ENCODE results near the gene C3orf49. TPM values are rescaled to one million over a fixed set of nuclear protein-coding genes. Genes with fewer than 3 reads are reported as not detected.

The C3orf49 gene
- total RNA-seq, 2 experiments from 2014 or later = not detected

DNA sequence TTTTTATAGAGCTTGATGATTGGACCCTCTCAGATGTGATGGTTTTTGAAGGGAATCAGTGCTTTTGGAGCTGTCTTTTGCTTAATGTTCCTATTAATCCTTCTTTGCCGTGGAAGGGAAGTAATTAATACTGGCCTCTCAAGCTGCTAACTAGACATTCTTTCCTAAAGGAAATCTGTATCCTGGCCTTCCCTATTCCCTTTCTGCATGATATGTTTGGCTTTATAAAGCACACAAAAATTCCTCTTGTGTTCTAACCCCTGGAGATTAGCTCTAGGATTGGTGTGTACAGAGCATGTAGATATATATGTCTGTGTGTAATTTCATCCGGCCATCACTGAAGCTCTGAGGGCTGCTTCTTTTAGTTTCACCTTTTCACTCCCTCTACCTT, 51.5 kb downstream of the C3orf49 start:
- Histone ChIP-seq H3K9me2 (ENCODE audit: insufficient read depth, low read length) (no peaks in the 10 kb centered on the region), H3K4me3 (ENCODE audit: low read depth, low read length, poor library complexity, severe bottlenecking) (peak overlapping the region; percentile 9), H3K4me2 (ENCODE audit: low read length) (peak overlapping the region; percentile 60), H3K9me3 (ENCODE audit: low read length) (no peaks in the 10 kb centered on the region), H3K79me2 (ENCODE audit: insufficient read depth, low read depth, low read length) (peaks cover 95% of the 10 kb centered on the region), H3K36me3 (ENCODE audit: insufficient read depth, low read length) (peaks cover 51% of the 10 kb centered on the region), H2AFZ (ENCODE audit: low read length) (no peak overlapping the region), H3K27ac (ENCODE audit: low read depth, low read length, poor library complexity, severe bottlenecking) (no peak overlapping the region), H4K20me1 (ENCODE audit: insufficient read depth, low read length) (peaks cover 41% of the 10 kb centered on the region; the same call in 1 of the 2 replicates), H3K4me1 (ENCODE audit: insufficient read depth, low read length, poor library complexity, severe bottlenecking) (peaks cover 41% of the 10 kb centered on the region)
- CTCF ChIA-PET (ENCODE audit: unreplicated experiment) = no interaction called here
- POLR2A ChIA-PET = interaction anchor here (0.6 to 1.0 kb wide), 2 partner anchors 29 to 40 kb away, joined by 3 to 4 read pairs; no protein-coding TSS in a partner anchor
- no peak for DNase-seq (ENCODE audit: low spot score)
- BruUV-seq (replicated peaks) = no TSS peak
- TF ChIP-seq, protein P1, sequence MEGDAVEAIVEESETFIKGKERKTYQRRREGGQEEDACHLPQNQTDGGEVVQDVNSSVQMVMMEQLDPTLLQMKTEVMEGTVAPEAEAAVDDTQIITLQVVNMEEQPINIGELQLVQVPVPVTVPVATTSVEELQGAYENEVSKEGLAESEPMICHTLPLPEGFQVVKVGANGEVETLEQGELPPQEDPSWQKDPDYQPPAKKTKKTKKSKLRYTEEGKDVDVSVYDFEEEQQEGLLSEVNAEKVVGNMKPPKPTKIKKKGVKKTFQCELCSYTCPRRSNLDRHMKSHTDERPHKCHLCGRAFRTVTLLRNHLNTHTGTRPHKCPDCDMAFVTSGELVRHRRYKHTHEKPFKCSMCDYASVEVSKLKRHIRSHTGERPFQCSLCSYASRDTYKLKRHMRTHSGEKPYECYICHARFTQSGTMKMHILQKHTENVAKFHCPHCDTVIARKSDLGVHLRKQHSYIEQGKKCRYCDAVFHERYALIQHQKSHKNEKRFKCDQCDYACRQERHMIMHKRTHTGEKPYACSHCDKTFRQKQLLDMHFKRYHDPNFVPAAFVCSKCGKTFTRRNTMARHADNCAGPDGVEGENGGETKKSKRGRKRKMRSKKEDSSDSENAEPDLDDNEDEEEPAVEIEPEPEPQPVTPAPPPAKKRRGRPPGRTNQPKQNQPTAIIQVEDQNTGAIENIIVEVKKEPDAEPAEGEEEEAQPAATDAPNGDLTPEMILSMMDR (conservative IDR thresholded peaks at IDR 0.05; ENCODE audit: low read length) = no peak
- TF ChIP-seq EZH2phosphoT487 (IDR thresholded peaks at IDR 0.05; ENCODE audit: borderline replicate concordance, low read depth, low read length) = no peak
- intact Hi-C loops (cut with micrococcal nuclease; ENCODE audit: unreplicated experiment) = loop anchor here (2.0 kb wide), 1 partner anchor 42 kb away; the partner anchor contains the start of gene SCAANT1

DNA sequence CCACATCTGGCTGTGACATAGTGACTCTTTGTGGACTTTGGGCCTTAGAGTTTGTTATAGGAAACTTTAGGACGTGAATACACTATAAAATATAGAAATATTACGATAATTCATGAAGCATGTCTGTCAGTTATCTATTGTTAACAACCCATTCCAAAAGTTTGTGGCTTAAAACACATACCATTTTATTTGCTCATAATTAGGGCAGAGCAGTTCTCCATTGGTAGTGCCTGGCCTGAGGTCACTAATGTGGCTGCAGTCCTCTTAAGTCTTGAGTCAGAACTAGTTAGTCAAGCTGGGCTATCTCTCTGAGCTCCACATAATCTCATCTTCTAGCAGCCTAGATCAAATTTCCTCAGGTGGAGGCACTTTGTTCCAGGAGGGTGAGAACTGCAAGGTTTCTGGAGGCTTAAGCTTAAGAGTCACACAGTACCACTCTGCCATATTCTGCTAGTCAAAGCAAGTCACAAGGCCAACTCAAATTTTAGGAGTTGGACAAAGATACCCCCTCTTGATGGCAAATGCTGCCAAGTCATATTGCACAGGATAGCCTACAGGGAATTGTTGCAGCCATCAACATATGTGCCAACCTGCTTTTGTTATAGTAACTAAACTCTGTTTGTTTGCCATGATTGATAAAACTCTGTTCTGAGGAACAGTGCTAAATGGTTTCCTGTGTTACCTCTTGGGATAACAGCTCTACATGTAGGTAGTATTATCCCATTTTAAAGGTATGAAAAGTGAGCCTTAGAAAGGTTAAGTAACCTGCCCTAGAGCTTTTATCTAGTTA, 53.2 kb downstream of the C3orf49 start:
- Histone ChIP-seq H3K27ac (ENCODE audit: low read depth, low read length, poor library complexity, severe bottlenecking) (no peak overlapping the region), H3K9me2 (ENCODE audit: insufficient read depth, low read length) (no peaks in the 10 kb centered on the region), H2AFZ (ENCODE audit: low read length) (no peak overlapping the region), H3K9me3 (ENCODE audit: low read length) (no peaks in the 10 kb centered on the region), H3K79me2 (ENCODE audit: insufficient read depth, low read depth, low read length) (peaks cover 95% of the 10 kb centered on the region), H3K4me1 (ENCODE audit: insufficient read depth, low read length, poor library complexity, severe bottlenecking) (peaks cover 48% of the 10 kb centered on the region), H3K4me2 (ENCODE audit: low read length) (peak overlapping the region; percentile 59), H3K36me3 (ENCODE audit: insufficient read depth, low read length) (peaks cover 36% of the 10 kb centered on the region), H4K20me1 (ENCODE audit: insufficient read depth, low read length) (peaks cover 57% of the 10 kb centered on the region), H3K4me3 (ENCODE audit: low read depth, low read length, poor library complexity, severe bottlenecking) (peak overlapping the region; percentile 8)
- intact Hi-C loops (cut with micrococcal nuclease; ENCODE audit: unreplicated experiment) = no loop called here
- TF ChIP-seq, protein P1 (conservative IDR thresholded peaks at IDR 0.05; ENCODE audit: low read length) = no peak
- TF ChIP-seq EZH2phosphoT487 (IDR thresholded peaks at IDR 0.05; ENCODE audit: borderline replicate concordance, low read depth, low read length) = no peak
- CTCF ChIA-PET (ENCODE audit: unreplicated experiment) = no interaction called here
- DNase-seq (ENCODE audit: low spot score) = no peak
- POLR2A ChIA-PET = interaction anchor here (0.5 to 0.6 kb wide), 2 partner anchors 56 to 349 kb away, joined by 3 read pairs; no protein-coding TSS in a partner anchor
- no TSS peak for BruUV-seq (replicated peaks)

DNA sequence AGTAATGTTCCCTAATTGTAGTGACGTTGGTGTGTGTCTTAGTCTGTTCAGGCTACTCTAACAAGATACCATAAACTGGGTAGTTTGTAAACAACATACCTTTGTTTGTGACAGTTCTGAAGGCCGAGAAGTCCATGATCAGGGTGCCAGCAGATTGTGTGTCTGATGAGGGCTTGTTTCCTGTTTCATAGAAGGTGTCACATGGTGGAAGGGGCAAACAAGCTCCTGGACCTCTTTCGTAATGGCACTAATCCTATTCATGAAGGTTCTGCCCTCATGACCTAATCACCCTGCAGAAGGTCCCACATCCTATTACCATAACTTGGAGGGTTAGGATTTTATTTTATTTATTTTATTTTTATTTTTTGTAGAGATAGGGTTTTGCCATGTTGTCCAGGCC, 55.7 kb downstream of the C3orf49 start:
- no peak for DNase-seq (ENCODE audit: low spot score)
- Histone ChIP-seq H3K4me3 (ENCODE audit: low read depth, low read length, poor library complexity, severe bottlenecking) (no peak overlapping the region), H3K36me3 (ENCODE audit: insufficient read depth, low read length) (peaks cover 23% of the 10 kb centered on the region), H3K79me2 (ENCODE audit: insufficient read depth, low read depth, low read length) (peaks cover 94% of the 10 kb centered on the region), H2AFZ (ENCODE audit: low read length) (no peak overlapping the region), H3K4me1 (ENCODE audit: insufficient read depth, low read length, poor library complexity, severe bottlenecking) (peaks cover 55% of the 10 kb centered on the region), H3K4me2 (ENCODE audit: low read length) (no peak overlapping the region), H3K27ac (ENCODE audit: low read depth, low read length, poor library complexity, severe bottlenecking) (no peak overlapping the region), H3K9me3 (ENCODE audit: low read length) (no peaks in the 10 kb centered on the region), H4K20me1 (ENCODE audit: insufficient read depth, low read length) (peaks cover 67% of the 10 kb centered on the region), H3K9me2 (ENCODE audit: insufficient read depth, low read length) (no peaks in the 10 kb centered on the region)
- no TSS peak for BruUV-seq (replicated peaks)
- POLR2A ChIA-PET = interaction anchor here (0.6 to 1.4 kb wide), 5 partner anchors 16 to 1526 kb away, joined by 3 to 5 read pairs (median 3); no protein-coding TSS in a partner anchor
- intact Hi-C loops (cut with micrococcal nuclease; ENCODE audit: unreplicated experiment) = no loop called here
- TF ChIP-seq, protein P1 (conservative IDR thresholded peaks at IDR 0.05; ENCODE audit: low read length) = no peak
- TF ChIP-seq EZH2phosphoT487 (IDR thresholded peaks at IDR 0.05; ENCODE audit: borderline replicate concordance, low read depth, low read length) = no peak
- CTCF ChIA-PET (ENCODE audit: unreplicated experiment) = no interaction called here
